CD14-positive monocyte (primary cell): ENCODE measurements around the gene HSD17B14. TPM values are rescaled to one million over a fixed set of nuclear protein-coding genes. Genes with fewer than 3 reads are reported as not detected.

ENCODE experiments used
- DNase-seq, 3 donors: peaks; one replicate each; pipeline ENCODE4 v3.0.0-alpha.2; 2011 to 2022
- H2AFZ ChIP-seq: 2 replicates; pipeline ENCODE4 v1.6.0; 2012; ENCODE audit warnings: mild to moderate bottlenecking, low read depth, low read length, inconsistent platforms; ENCODE audit not compliant: insufficient read depth, poor library complexity, severe bottlenecking
- H3K27ac ChIP-seq, 2 donors: 1 replicate in 1 of 2; 2 replicates in 1 of 2; pipeline ENCODE4 v1.5.1; 2012 to 2013; ENCODE audit warnings: low read length in 2 of 2, control low read depth in 1 of 2, inconsistent platforms in 1 of 2, low read depth in 1 of 2, mild to moderate bottlenecking in 1 of 2
- H3K27me3 ChIP-seq, 2 donors: one replicate each; pipeline versions ENCODE4 v1.6.0 to v1.6.1; 2011 to 2013; ENCODE audit warnings: low read length in 2 of 2; ENCODE audit not compliant: control insufficient read depth in 2 of 2, insufficient read depth in 2 of 2
- H3K36me3 ChIP-seq, 2 donors: replicated peaks in 1 of 2; 1 replicate in 1 of 2; 2 replicates in 1 of 2; pipeline versions ENCODE4 v1.5.1 to v1.6.1; 2012 to 2013; ENCODE audit warnings: low read length in 2 of 2, control low read depth in 1 of 2, inconsistent platforms in 1 of 2, mild to moderate bottlenecking in 1 of 2; ENCODE audit not compliant: insufficient read depth in 2 of 2, control insufficient read depth in 1 of 2
- H3K4me1 ChIP-seq, 2 donors: 1 replicate in 1 of 2; 2 replicates in 1 of 2; pipeline versions ENCODE4 v1.5.1 to v1.6.1; 2012 to 2013; ENCODE audit warnings: low read length in 2 of 2, control low read depth in 1 of 2, inconsistent platforms in 1 of 2, mild to moderate bottlenecking in 1 of 2, moderate library complexity in 1 of 2; ENCODE audit not compliant: insufficient read depth in 2 of 2, control insufficient read depth in 1 of 2
- H3K4me2 ChIP-seq: replicated peaks from 2 replicates; pipeline ENCODE3; 2012; ENCODE audit warnings: low read length, moderate library complexity, mild to moderate bottlenecking; ENCODE audit not compliant: poor library complexity, severe bottlenecking; ENCODE audit errors: extremely low read depth
- H3K4me3 ChIP-seq, 3 experiments: fragments of 200-600 bp in 1 of 3; sonication (generic) in 1 of 3; replicated peaks in 1 of 3; 1 replicate in 2 of 3; 2 replicates in 1 of 3; pipeline ENCODE4 v1.5.1; 2011 to 2013; ENCODE audit warnings: low read length in 3 of 3, mild to moderate bottlenecking in 3 of 3, control low read depth in 2 of 3, low read depth in 2 of 3, inconsistent platforms in 1 of 3, moderate library complexity in 1 of 3
- H3K79me2 ChIP-seq: 2 replicates; pipeline ENCODE4 v1.6.0; 2012; ENCODE audit warnings: mild to moderate bottlenecking, control low read depth, inconsistent platforms, low read length, moderate library complexity; ENCODE audit not compliant: insufficient read depth
- H3K9ac ChIP-seq: 2 replicates; pipeline ENCODE4 v1.6.0; 2017; ENCODE audit warnings: low read length, mild to moderate bottlenecking; ENCODE audit not compliant: insufficient read depth, poor library complexity, severe bottlenecking
- H3K9me3 ChIP-seq, 2 donors: replicated peaks in 1 of 2; 1 replicate in 1 of 2; 2 replicates in 1 of 2; pipeline versions ENCODE4 v1.5.1 to v1.6.1; 2012 to 2013; ENCODE audit warnings: low read length in 2 of 2, control low read depth in 1 of 2; ENCODE audit not compliant: control insufficient read depth in 1 of 2, insufficient read depth in 1 of 2
- H4K20me1 ChIP-seq: 2 replicates; pipeline ENCODE4 v1.6.0; 2012; ENCODE audit warnings: mild to moderate bottlenecking, low read length, control low read depth, moderate library complexity; ENCODE audit not compliant: insufficient read depth
- H3K27ac Mint-ChIP-seq, 7 donors: one replicate each; pipeline ENCODE4 v1.8.0; 2020; ENCODE audit warnings: mild to moderate bottlenecking in 7 of 7, mixed read lengths in 7 of 7, moderate library complexity in 6 of 7, inconsistent platforms in 2 of 7
- H3K27me3 Mint-ChIP-seq, 3 donors: one replicate each; pipeline ENCODE4 v1.8.0; 2021 to 2022; ENCODE audit warnings: low read depth in 3 of 3, mild to moderate bottlenecking in 3 of 3, mixed read lengths in 3 of 3, moderate library complexity in 3 of 3, inconsistent platforms in 1 of 3
- H3K36me3 Mint-ChIP-seq, 2 donors: one replicate each; pipeline ENCODE4 v1.8.0; 2020; ENCODE audit warnings: mixed read lengths in 2 of 2, inconsistent platforms in 1 of 2, mild to moderate bottlenecking in 1 of 2
- H3K4me1 Mint-ChIP-seq: one replicate; pipeline ENCODE4 v1.8.0; 2020; ENCODE audit warnings: mild to moderate bottlenecking, mixed read lengths
- H3K4me3 Mint-ChIP-seq, 2 donors: one replicate each; pipeline ENCODE4 v1.8.0; 2020; ENCODE audit warnings: mild to moderate bottlenecking in 2 of 2, mixed read lengths in 2 of 2, moderate library complexity in 1 of 2
- H3K9me3 Mint-ChIP-seq, 7 donors: one replicate each; pipeline ENCODE4 v1.8.0; 2020 to 2022; ENCODE audit warnings: mixed read lengths in 7 of 7, mild to moderate bottlenecking in 6 of 7, moderate library complexity in 6 of 7, inconsistent platforms in 2 of 7
- CTCF ChIP-seq: fragments of 200-600 bp; IDR thresholded peaks from one replicate; pipeline ENCODE4 v1.8.0; 2022; ENCODE audit warnings: antibody characterized with exemption, mild to moderate bottlenecking
- WGBS: methylation state at CpG from one replicate; pipeline ENCODE4 v1.1.5; 2013; ENCODE audit warnings: missing lambda C conversion rate; ENCODE audit not compliant: insufficient coverage; 5-methylcytosine and 5-hydroxymethylcytosine counted together
- intact Hi-C, 2 donors: fragments of 100-400 bp; cut with micrococcal nuclease; formaldehyde crosslinking; loops; one replicate each; pipeline versions ENCODE4 v1.15.0 to v1.15.1; 2023
- polyA plus RNA-seq, 3 donors: library from polyadenylated mRNA; depleted of rRNA in 1 of 3; unstranded in 2 of 3; stranded (reverse) in 1 of 3; fragments of 300-500 nt in 2 of 3; fragments of >200 nt in 1 of 3; fragmentation: Illumina TruSeq in 2 of 3; gene quantifications; 1 replicate in 2 of 3; 2 replicates in 1 of 3; pipeline ENCODE4 v1.2.3, GENCODE V29; 2012 to 2021

Gene HSD17B14
- polyA plus RNA-seq, 3 donors = not detected

- Mint-ChIP-seq H3K4me3 (no peak overlapping the region), H3K4me1 (no peaks in the 10 kb centered on the region), H3K27me3 (peaks cover 2 to 3% (median 2%) of the 10 kb centered on the region in 3 donors), H3K27ac (no peak overlapping the region), H3K36me3 (no peaks in the 10 kb centered on the region), H3K9me3 (peaks cover 0 to 3% (median 0%) of the 10 kb centered on the region in 7 donors)
- Histone ChIP-seq H4K20me1 (no peaks in the 10 kb centered on the region), H2AFZ (no peak overlapping the region), H3K4me1 (no peaks in the 10 kb centered on the region), H3K27ac (no peak overlapping the region), H3K79me2 (no peaks in the 10 kb centered on the region), H3K9ac (no peak overlapping the region), H3K27me3 (no peaks in the 10 kb centered on the region), H3K4me3 (no peak overlapping the region), H3K36me3 (no peaks in the 10 kb centered on the region), H3K9me3 (no peaks in the 10 kb centered on the region), H3K4me2 (no peak overlapping the region)
- intact Hi-C loops = no loop called here
- DNase-seq = no peak
- TF ChIP-seq CTCF = no peak
- WGBS = 87% methylated on average over 4 of the region's 15 CpGs
These were observed 9.1 kb upstream of the HSD17B14 start for GRCh38 chr19:48845384-48845783.

- no peak overlapping the region for H3K9ac ChIP-seq
- no peak overlapping the region for H3K27ac Mint-ChIP-seq
- H3K27ac ChIP-seq = no peak overlapping the region
- peaks cover 2 to 3% (median 2%) of the 10 kb centered on the region in 3 donors for H3K27me3 Mint-ChIP-seq
- no peaks in the 10 kb centered on the region for H3K36me3 Mint-ChIP-seq
- H3K4me1 ChIP-seq = no peaks in the 10 kb centered on the region
- no peak overlapping the region for H3K4me2 ChIP-seq
- intact Hi-C loops = no loop called here
- no peaks in the 10 kb centered on the region for H3K79me2 ChIP-seq
- no peaks in the 10 kb centered on the region for H3K9me3 ChIP-seq
- H2AFZ ChIP-seq = no peak overlapping the region
- DNase-seq = peak in 1 of 3 donors; percentile 19
- no peak for TF ChIP-seq CTCF
- H3K36me3 ChIP-seq = no peaks in the 10 kb centered on the region
- H3K4me3 ChIP-seq = no peak overlapping the region
- no peaks in the 10 kb centered on the region for H3K4me1 Mint-ChIP-seq
- peaks cover 0 to 3% (median 0%) of the 10 kb centered on the region in 7 donors for H3K9me3 Mint-ChIP-seq
- H3K4me3 Mint-ChIP-seq = no peak overlapping the region
- no peaks in the 10 kb centered on the region for H4K20me1 ChIP-seq
- WGBS = 82% methylated on average over 1 of the region's 2 CpGs
- H3K27me3 ChIP-seq = no peaks in the 10 kb centered on the region
These were observed 8.2 kb upstream of the HSD17B14 start for GRCh38 chr19:48844472-48844871.
